Tibial nerve (tissue), 4 donors: ENCODE data around the gene TLE4.

Experiments used
- CTCF ChIP-seq, 5 experiments: fragments of 200-600 bp in 3 of 5; fragments of 450-650 bp in 2 of 5; sonication (generic) in 3 of 5; IDR thresholded peaks; one replicate each; pipeline ENCODE4 v1.5.1; 2016 to 2019; ENCODE audit warnings: antibody characterized with exemption in 5 of 5, mild to moderate bottlenecking in 3 of 5, moderate library complexity in 2 of 5
- EP300 ChIP-seq, 2 donors: sonication (generic); formaldehyde crosslinking; IDR thresholded peaks; one replicate each; pipeline ENCODE4 v1.6.1; 2017; ENCODE audit warnings: antibody characterized with exemption in 2 of 2, mild to moderate bottlenecking in 1 of 2
- POLR2A ChIP-seq, 2 donors: fragments of 450-650 bp; IDR thresholded peaks; one replicate each; pipeline ENCODE4 v1.6.1; 2017; ENCODE audit warnings: antibody characterized with exemption in 2 of 2, mild to moderate bottlenecking in 2 of 2, moderate library complexity in 2 of 2

GRCh38 chr9:79522793-79523192, 49.0 kb upstream of the TLE4 start:
- no peak for TF ChIP-seq CTCF (IDR thresholded peaks at IDR 0.05)
- TF ChIP-seq EP300 (IDR thresholded peaks at IDR 0.05), result no peak
- no peak for TF ChIP-seq POLR2A (IDR thresholded peaks at IDR 0.05)
